OCI-LY3 (cell line): ENCODE data around the gene PNPLA2.

Experiments used
- H2AFZ ChIP-seq: fragments of 200-600, 300-600 bp; shearing (Covaris generic); 2 replicates; pipeline ENCODE4 v1.6.0; 2014; ENCODE audit warnings: antibody characterized with exemption, low read depth, low read length
- H3K27ac ChIP-seq: fragments of 200-600, 300-600 bp; sonication (generic); 2 replicates; pipeline ENCODE4 v1.5.1; 2014; ENCODE audit warnings: mild to moderate bottlenecking, low read length, moderate library complexity, mixed read lengths
- H3K27me3 ChIP-seq: fragments of 200-600, 300-600 bp; sonication (generic); 2 replicates; pipeline ENCODE4 v1.6.1; 2014; ENCODE audit warnings: low read depth, low read length, mixed read lengths
- H3K36me3 ChIP-seq: fragments of 200-600, 300-600 bp; sonication (generic); replicated peaks from 2 replicates; pipeline ENCODE3; 2014; ENCODE audit warnings: low read depth, low read length, mixed read lengths
- H3K4me1 ChIP-seq: fragments of 300-600, 200-600 bp; sonication (generic); 2 replicates; pipeline ENCODE4 v1.6.1; 2014; ENCODE audit warnings: low read length, mixed read lengths
- H3K4me2 ChIP-seq: fragments of 200-600, 300-600 bp; sonication (generic); 2 replicates; pipeline ENCODE4 v1.6.1; 2014; ENCODE audit warnings: low read length, mixed read lengths
- H3K4me3 ChIP-seq: fragments of 300-600, 200-600 bp; sonication (generic); 2 replicates; pipeline ENCODE4 v1.5.1; 2014; ENCODE audit warnings: antibody characterized with exemption, mild to moderate bottlenecking, low read length, moderate library complexity
- H3K79me2 ChIP-seq: fragments of 300-600, 200-600 bp; shearing (Covaris generic); 2 replicates; pipeline ENCODE4 v1.6.1; 2014; ENCODE audit warnings: mild to moderate bottlenecking, low read length, mixed read lengths
- H3K9ac ChIP-seq: fragments of 300-600, 200-600 bp; shearing (Covaris generic); 2 replicates; pipeline ENCODE4 v1.6.0; 2014; ENCODE audit warnings: mild to moderate bottlenecking, low read length, moderate library complexity
- H3K9me3 ChIP-seq: fragments of 200-600, 300-600 bp; shearing (Covaris generic); 2 replicates; pipeline ENCODE4 v1.6.1; 2014; ENCODE audit warnings: low read length, mixed read lengths; ENCODE audit not compliant: insufficient read depth
- H4K20me1 ChIP-seq: fragments of 200-600, 300-600 bp; sonication (generic); 2 replicates; pipeline ENCODE4 v1.6.1; 2016; ENCODE audit warnings: low read length, mixed read lengths; ENCODE audit not compliant: insufficient read depth
- EZH2phosphoT487 ChIP-seq: fragments of 200-600 bp; shearing (Covaris generic); IDR thresholded peaks from 2 replicates; pipeline ENCODE4 v1.6.1; 2018; ENCODE audit warnings: antibody characterized with exemption, mixed run types, low read depth
- TF ChIP-seq, protein P1 (sequence below): fragments of 200-600, 300-600 bp; sonication (generic); IDR thresholded peaks from 2 replicates; pipeline ENCODE4 v1.5.1; 2014; ENCODE audit warnings: antibody characterized with exemption, low read length, low read depth

PNPLA2 gene

GRCh38 chr11:852762-853161 lies 34.0 kb downstream of the PNPLA2 start:
- Histone ChIP-seq H3K4me3 (no peak overlapping the region), H2AFZ (no peak overlapping the region), H3K79me2 (no peaks in the 10 kb centered on the region), H3K36me3 (no peaks in the 10 kb centered on the region), H3K27me3 (no peaks in the 10 kb centered on the region), H3K9me3 (no peaks in the 10 kb centered on the region), H3K4me2 (no peak overlapping the region), H4K20me1 (no peaks in the 10 kb centered on the region), H3K9ac (no peak overlapping the region), H3K4me1 (peaks cover 10% of the 10 kb centered on the region), H3K27ac (no peak overlapping the region)
- no peak for TF ChIP-seq EZH2phosphoT487
- TF ChIP-seq, protein P1, sequence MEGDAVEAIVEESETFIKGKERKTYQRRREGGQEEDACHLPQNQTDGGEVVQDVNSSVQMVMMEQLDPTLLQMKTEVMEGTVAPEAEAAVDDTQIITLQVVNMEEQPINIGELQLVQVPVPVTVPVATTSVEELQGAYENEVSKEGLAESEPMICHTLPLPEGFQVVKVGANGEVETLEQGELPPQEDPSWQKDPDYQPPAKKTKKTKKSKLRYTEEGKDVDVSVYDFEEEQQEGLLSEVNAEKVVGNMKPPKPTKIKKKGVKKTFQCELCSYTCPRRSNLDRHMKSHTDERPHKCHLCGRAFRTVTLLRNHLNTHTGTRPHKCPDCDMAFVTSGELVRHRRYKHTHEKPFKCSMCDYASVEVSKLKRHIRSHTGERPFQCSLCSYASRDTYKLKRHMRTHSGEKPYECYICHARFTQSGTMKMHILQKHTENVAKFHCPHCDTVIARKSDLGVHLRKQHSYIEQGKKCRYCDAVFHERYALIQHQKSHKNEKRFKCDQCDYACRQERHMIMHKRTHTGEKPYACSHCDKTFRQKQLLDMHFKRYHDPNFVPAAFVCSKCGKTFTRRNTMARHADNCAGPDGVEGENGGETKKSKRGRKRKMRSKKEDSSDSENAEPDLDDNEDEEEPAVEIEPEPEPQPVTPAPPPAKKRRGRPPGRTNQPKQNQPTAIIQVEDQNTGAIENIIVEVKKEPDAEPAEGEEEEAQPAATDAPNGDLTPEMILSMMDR = no peak

DNA sequence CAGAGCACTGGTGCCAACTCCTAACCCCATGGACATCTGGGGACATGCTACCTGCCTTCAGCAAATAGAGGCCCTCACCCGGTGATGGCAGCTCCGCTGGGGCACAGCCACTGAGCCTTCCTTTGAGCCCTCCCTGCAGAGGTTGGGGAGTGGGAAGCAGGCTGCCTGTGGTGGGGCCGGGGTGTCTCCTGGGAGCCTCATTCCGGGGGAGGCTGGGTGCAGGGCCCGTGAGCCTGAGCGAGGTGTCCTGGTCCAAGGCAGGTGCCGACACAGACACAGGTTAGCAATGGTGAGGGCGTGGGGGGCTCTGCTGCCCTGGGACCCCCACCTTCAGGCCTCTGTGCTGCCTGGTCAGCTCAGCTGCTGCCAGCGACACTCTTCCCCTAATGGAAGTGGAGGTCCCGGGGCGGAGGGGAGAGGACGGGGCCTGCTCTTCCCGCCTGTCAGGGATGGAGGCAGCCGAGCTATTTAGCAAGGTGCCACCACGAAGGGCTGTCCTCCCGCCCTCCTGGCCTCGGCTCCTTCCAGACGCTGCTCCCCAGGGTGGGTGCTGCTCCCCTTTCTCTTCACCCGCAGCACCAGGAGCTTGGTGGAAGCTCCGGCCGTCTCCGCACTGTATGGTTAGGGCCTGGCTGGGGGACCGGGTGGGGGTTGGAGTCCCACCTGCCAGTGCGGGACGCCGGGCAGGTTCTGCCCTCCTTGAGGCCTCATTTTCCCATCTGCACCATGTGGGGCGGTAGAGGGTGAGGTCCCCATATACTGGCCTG lies 35.2 kb downstream of the PNPLA2 start:
- H3K79me2 ChIP-seq = no peaks in the 10 kb centered on the region
- H3K36me3 ChIP-seq = no peaks in the 10 kb centered on the region
- no peaks in the 10 kb centered on the region for H4K20me1 ChIP-seq
- H3K4me1 ChIP-seq = peaks cover 5% of the 10 kb centered on the region
- no peak overlapping the region for H3K4me3 ChIP-seq
- no peak overlapping the region for H3K4me2 ChIP-seq
- H3K27me3 ChIP-seq = no peaks in the 10 kb centered on the region
- H2AFZ ChIP-seq = no peak overlapping the region
- no peak overlapping the region for H3K27ac ChIP-seq
- H3K9ac ChIP-seq = no peak overlapping the region
- H3K9me3 ChIP-seq = no peaks in the 10 kb centered on the region
- TF ChIP-seq EZH2phosphoT487 = no peak
- TF ChIP-seq, protein P1 = no peak

- H3K79me2 ChIP-seq = no peaks in the 10 kb centered on the region
- H3K4me2 ChIP-seq = no peak overlapping the region
- TF ChIP-seq, protein P1 = no peak
- TF ChIP-seq EZH2phosphoT487 = no peak
- no peaks in the 10 kb centered on the region for H3K36me3 ChIP-seq
- no peak overlapping the region for H3K4me3 ChIP-seq
- no peak overlapping the region for H3K27ac ChIP-seq
- H3K9ac ChIP-seq = no peak overlapping the region
- H3K27me3 ChIP-seq = no peaks in the 10 kb centered on the region
- no peak overlapping the region for H2AFZ ChIP-seq
- H4K20me1 ChIP-seq = no peaks in the 10 kb centered on the region
- H3K4me1 ChIP-seq = no peaks in the 10 kb centered on the region
- H3K9me3 ChIP-seq = no peaks in the 10 kb centered on the region
Observed at GRCh38 chr11:854601-855329, 36.1 kb downstream of the PNPLA2 start.

- H3K36me3 ChIP-seq = no peaks in the 10 kb centered on the region
- H3K27me3 ChIP-seq = no peaks in the 10 kb centered on the region
- H3K79me2 ChIP-seq = no peaks in the 10 kb centered on the region
- H4K20me1 ChIP-seq = no peaks in the 10 kb centered on the region
- TF ChIP-seq EZH2phosphoT487 = no peak
- TF ChIP-seq, protein P1 = no peak
- H3K4me2 ChIP-seq = no peak overlapping the region
- no peak overlapping the region for H3K27ac ChIP-seq
- H3K9me3 ChIP-seq = no peaks in the 10 kb centered on the region
- no peak overlapping the region for H2AFZ ChIP-seq
- H3K4me3 ChIP-seq = no peak overlapping the region
- H3K4me1 ChIP-seq = no peaks in the 10 kb centered on the region
- no peak overlapping the region for H3K9ac ChIP-seq
Observed at GRCh38 chr11:855330-855674, 36.6 kb downstream of the PNPLA2 start.
